Thyroid gland (tissue), 4 donors: ENCODE results near the gene PARP1.
"Not testable (repeated sequence)": the region's sequence is repeated elsewhere in the genome, so short reads cannot be mapped to it uniquely, and the experiment has no call there.

Experiments
- POLR2A ChIP-seq, 2 donors: fragments of 450-650 bp; IDR thresholded peaks; one replicate each; pipeline ENCODE4 v1.6.1; 2017; ENCODE audit warnings: antibody characterized with exemption in 2 of 2, mild to moderate bottlenecking in 2 of 2, moderate library complexity in 1 of 2
- TF ChIP-seq, protein P1 (sequence below), 6 experiments: fragments of 200-600 bp in 3 of 6; fragments of 450-650 bp in 3 of 6; sonication (generic) in 3 of 6; IDR thresholded peaks; one replicate each; pipeline ENCODE4 v1.5.1; 2016 to 2019; ENCODE audit warnings: antibody characterized with exemption in 6 of 6, mild to moderate bottlenecking in 2 of 6, inconsistent platforms in 1 of 6, moderate library complexity in 1 of 6

DNA sequence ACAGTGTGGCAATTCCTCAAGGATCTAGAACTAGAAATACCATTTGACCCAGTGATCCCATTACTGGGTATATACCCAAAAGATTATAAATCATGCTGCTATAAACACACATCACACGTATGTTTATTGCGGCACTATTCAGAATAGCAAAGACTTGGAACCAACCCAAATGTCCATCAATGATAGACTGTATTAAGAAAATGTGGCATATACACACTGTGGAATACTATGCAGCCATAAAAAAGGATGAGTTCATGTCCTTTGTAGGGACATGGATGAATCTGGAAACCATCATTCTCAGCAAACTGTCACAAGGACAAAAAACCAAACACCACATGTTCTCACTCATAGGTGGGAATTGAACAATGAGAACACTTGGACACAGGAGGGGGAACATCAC is 24.0 kb upstream of the PARP1 start:
- TF ChIP-seq, protein P1, sequence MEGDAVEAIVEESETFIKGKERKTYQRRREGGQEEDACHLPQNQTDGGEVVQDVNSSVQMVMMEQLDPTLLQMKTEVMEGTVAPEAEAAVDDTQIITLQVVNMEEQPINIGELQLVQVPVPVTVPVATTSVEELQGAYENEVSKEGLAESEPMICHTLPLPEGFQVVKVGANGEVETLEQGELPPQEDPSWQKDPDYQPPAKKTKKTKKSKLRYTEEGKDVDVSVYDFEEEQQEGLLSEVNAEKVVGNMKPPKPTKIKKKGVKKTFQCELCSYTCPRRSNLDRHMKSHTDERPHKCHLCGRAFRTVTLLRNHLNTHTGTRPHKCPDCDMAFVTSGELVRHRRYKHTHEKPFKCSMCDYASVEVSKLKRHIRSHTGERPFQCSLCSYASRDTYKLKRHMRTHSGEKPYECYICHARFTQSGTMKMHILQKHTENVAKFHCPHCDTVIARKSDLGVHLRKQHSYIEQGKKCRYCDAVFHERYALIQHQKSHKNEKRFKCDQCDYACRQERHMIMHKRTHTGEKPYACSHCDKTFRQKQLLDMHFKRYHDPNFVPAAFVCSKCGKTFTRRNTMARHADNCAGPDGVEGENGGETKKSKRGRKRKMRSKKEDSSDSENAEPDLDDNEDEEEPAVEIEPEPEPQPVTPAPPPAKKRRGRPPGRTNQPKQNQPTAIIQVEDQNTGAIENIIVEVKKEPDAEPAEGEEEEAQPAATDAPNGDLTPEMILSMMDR (IDR thresholded peaks at IDR 0.05), result not testable (repeated sequence)
- TF ChIP-seq POLR2A (IDR thresholded peaks at IDR 0.05), result not testable (repeated sequence)
